ENCODE data around the gene TNIK.

TNIK gene

GRCh38 chr3:171169443-171169842 lies 290.8 kb downstream of the TNIK start:
- TF ChIP-seq, protein P1, sequence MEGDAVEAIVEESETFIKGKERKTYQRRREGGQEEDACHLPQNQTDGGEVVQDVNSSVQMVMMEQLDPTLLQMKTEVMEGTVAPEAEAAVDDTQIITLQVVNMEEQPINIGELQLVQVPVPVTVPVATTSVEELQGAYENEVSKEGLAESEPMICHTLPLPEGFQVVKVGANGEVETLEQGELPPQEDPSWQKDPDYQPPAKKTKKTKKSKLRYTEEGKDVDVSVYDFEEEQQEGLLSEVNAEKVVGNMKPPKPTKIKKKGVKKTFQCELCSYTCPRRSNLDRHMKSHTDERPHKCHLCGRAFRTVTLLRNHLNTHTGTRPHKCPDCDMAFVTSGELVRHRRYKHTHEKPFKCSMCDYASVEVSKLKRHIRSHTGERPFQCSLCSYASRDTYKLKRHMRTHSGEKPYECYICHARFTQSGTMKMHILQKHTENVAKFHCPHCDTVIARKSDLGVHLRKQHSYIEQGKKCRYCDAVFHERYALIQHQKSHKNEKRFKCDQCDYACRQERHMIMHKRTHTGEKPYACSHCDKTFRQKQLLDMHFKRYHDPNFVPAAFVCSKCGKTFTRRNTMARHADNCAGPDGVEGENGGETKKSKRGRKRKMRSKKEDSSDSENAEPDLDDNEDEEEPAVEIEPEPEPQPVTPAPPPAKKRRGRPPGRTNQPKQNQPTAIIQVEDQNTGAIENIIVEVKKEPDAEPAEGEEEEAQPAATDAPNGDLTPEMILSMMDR (conservative IDR thresholded peaks at IDR 0.05; ENCODE audit: low read depth): no peak
- POLR2A ChIA-PET (ENCODE audit: low non-redundant PET): no interaction called here
- DNase-seq (ENCODE audit: low spot score): no peak
- CTCF ChIA-PET: no interaction called here
- no peak overlapping the region for H3K27ac ChIP-seq

GRCh38 chr3:171168551-171168950 lies 291.7 kb downstream of the TNIK start:
- ChIA-PET CTCF (interaction anchor here (0.6 to 1.6 kb wide), 4 partner anchors 8 to 571 kb away, joined by 3 to 4 read pairs (median 4); no protein-coding TSS in a partner anchor), POLR2A (ENCODE audit: low non-redundant PET) (no interaction called here)
- no peak for DNase-seq (ENCODE audit: low spot score)
- H3K27ac ChIP-seq: no peak overlapping the region
- TF ChIP-seq, protein P1 (conservative IDR thresholded peaks at IDR 0.05; ENCODE audit: low read depth): no peak

- ChIA-PET POLR2A (ENCODE audit: low non-redundant PET) (no interaction called here), CTCF (interaction anchor here (0.6 to 1.6 kb wide), 4 partner anchors 8 to 26 kb away, joined by 3 to 4 read pairs (median 4); no protein-coding TSS in a partner anchor)
- peak; percentile 54 for DNase-seq (ENCODE audit: low spot score)
- no peak overlapping the region for H3K27ac ChIP-seq
- TF ChIP-seq, protein P1 (conservative IDR thresholded peaks at IDR 0.05; ENCODE audit: low read depth): no peak
Measured at GRCh38 chr3:171168086-171168485, 292.1 kb downstream of the TNIK start.

GRCh38 chr3:171165983-171166382 lies 294.2 kb downstream of the TNIK start:
- H3K27ac ChIP-seq: no peak overlapping the region
- CTCF ChIA-PET: interaction anchor here (0.6 kb wide), 1 partner anchor 762 kb away, joined by 4 read pairs; no protein-coding TSS in a partner anchor
- peak; percentile 22 for DNase-seq (ENCODE audit: low spot score)
- TF ChIP-seq, protein P1 (conservative IDR thresholded peaks at IDR 0.05; ENCODE audit: low read depth): no peak
- POLR2A ChIA-PET (ENCODE audit: low non-redundant PET): no interaction called here

DNA sequence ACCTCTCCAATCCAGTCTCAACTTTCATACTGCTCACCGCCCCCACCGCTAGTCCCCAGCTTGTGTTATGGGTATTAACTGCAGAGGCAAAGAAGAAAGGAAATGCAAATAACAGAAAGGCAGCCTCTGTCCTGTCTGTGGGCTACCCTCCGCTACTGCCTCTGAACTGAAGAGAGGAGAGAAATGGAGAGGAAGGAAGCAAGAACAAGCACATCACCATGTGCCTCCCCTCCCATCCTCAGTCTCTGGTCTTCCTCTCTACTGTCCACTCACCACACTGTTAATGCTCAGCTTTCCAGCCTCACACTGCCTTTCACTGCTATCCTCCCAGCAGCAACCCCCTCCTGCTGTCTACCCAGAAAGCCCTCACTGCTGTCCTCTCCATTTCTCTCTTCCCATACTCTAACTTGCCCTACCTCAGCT lies 294.7 kb downstream of the TNIK start:
- TF ChIP-seq, protein P1 (conservative IDR thresholded peaks at IDR 0.05; ENCODE audit: low read depth): no peak
- POLR2A ChIA-PET (ENCODE audit: low non-redundant PET): no interaction called here
- no peak for DNase-seq (ENCODE audit: low spot score)
- H3K27ac ChIP-seq: no peak overlapping the region
- CTCF ChIA-PET: interaction anchor here (0.6 kb wide), 2 partner anchors 146 to 762 kb away, joined by 4 read pairs; no protein-coding TSS in a partner anchor

- TF ChIP-seq, protein P1 (conservative IDR thresholded peaks at IDR 0.05; ENCODE audit: low read depth): no peak
- POLR2A ChIA-PET (ENCODE audit: low non-redundant PET): no interaction called here
Measured at GRCh38 chr3:171164067-171164465, 296.1 kb downstream of the TNIK start.

More at GRCh38 chr3:171164067-171164465, 296.1 kb downstream of the TNIK start:
- peak; percentile 57 for DNase-seq (ENCODE audit: low spot score)
- CTCF ChIA-PET: no interaction called here
- H3K27ac ChIP-seq: no peak overlapping the region

All from RWPE1 (cell line).